Keratinocyte (primary cell): ENCODE results near the gene DIDO1. TPM values are rescaled to one million over a fixed set of nuclear protein-coding genes. Genes with fewer than 3 reads are reported as not detected.

Experiments used
- DNase-seq: peaks from one replicate; pipeline ENCODE4 v3.0.0-alpha.2; 2011; ENCODE audit warnings: low read depth, missing footprints, low spot score
- FAIRE-seq: peaks from 2 replicates; lab custom pipeline; 2011; peaks lifted over from hg19 to GRCh38; lab: Jason Lieb, UNC
- H2AFZ ChIP-seq: 2 replicates; pipeline ENCODE4 v1.6.0; 2012; ENCODE audit warnings: low read length, control low read depth, inconsistent platforms; ENCODE audit not compliant: control insufficient read depth
- H3K27ac ChIP-seq: 2 replicates; pipeline ENCODE4 v1.5.1; 2011; ENCODE audit warnings: low read length; ENCODE audit not compliant: control insufficient read depth, insufficient read depth
- H3K27me3 ChIP-seq: 3 replicates; pipeline ENCODE4 v1.6.0; 2011; ENCODE audit warnings: low read length; ENCODE audit not compliant: control insufficient read depth, insufficient read depth; ENCODE audit errors: extremely low read depth
- H3K36me3 ChIP-seq, 2 experiments: 2 replicates in 1 of 2; 3 replicates in 1 of 2; pipeline ENCODE4 v1.5.1; 2011; ENCODE audit warnings: low read length in 2 of 2, mild to moderate bottlenecking in 1 of 2; ENCODE audit not compliant: control insufficient read depth in 2 of 2, insufficient read depth in 2 of 2; ENCODE audit errors: extremely low read depth in 1 of 2
- H3K4me1 ChIP-seq: 3 replicates; pipeline ENCODE4 v1.5.1; 2011; ENCODE audit warnings: low read length; ENCODE audit not compliant: control insufficient read depth, insufficient read depth; ENCODE audit errors: extremely low read depth
- H3K4me2 ChIP-seq: 3 replicates; pipeline ENCODE4 v1.6.0; 2011; ENCODE audit warnings: low read depth, low read length; ENCODE audit not compliant: control insufficient read depth, insufficient read depth; ENCODE audit errors: extremely low read depth
- H3K4me3 ChIP-seq, 3 experiments: fragments of 200-600 bp in 1 of 3; sonication (generic) in 1 of 3; 2 replicates in 2 of 3; 3 replicates in 1 of 3; pipeline ENCODE4 v1.5.1; 2011 to 2016; ENCODE audit warnings: low read length in 3 of 3, mild to moderate bottlenecking in 3 of 3, control low read depth in 2 of 3, inconsistent platforms in 1 of 3, low read depth in 1 of 3, mixed read lengths in 1 of 3, mixed run types in 1 of 3, moderate library complexity in 1 of 3; ENCODE audit not compliant: control insufficient read depth in 2 of 3, insufficient read depth in 2 of 3; ENCODE audit errors: extremely low read depth in 1 of 3
- H3K79me2 ChIP-seq: 2 replicates; pipeline ENCODE4 v1.6.0; 2012; ENCODE audit warnings: low read length; ENCODE audit not compliant: control insufficient read depth, insufficient read depth
- H3K9ac ChIP-seq: 3 replicates; pipeline ENCODE4 v1.6.0; 2011; ENCODE audit warnings: low read length; ENCODE audit not compliant: control insufficient read depth, insufficient read depth; ENCODE audit errors: extremely low read depth
- H3K9me1 ChIP-seq: 3 replicates; pipeline ENCODE4 v1.6.0; 2011; ENCODE audit warnings: low read length; ENCODE audit not compliant: control insufficient read depth, insufficient read depth; ENCODE audit errors: extremely low read depth
- H3K9me3 ChIP-seq: 2 replicates; pipeline ENCODE4 v1.5.1; 2012; ENCODE audit warnings: low read depth, low read length; ENCODE audit not compliant: control insufficient read depth
- H4K20me1 ChIP-seq: 3 replicates; pipeline ENCODE4 v1.6.0; 2011; ENCODE audit warnings: low read length; ENCODE audit not compliant: control insufficient read depth, insufficient read depth; ENCODE audit errors: extremely low read depth
- EZH2 ChIP-seq: IDR thresholded peaks from one replicate; pipeline ENCODE4 v1.6.1; 2012; ENCODE audit warnings: inconsistent platforms, mild to moderate bottlenecking, low read length, moderate library complexity
- dilution Hi-C: fragments of 300-500 bp; cut with MboI; formaldehyde crosslinking; loops from one replicate; pipeline ENCODE4 v1.7.0; 2020; ENCODE audit warnings: low sequenced_read_pairs; ENCODE audit not compliant: extremely low pct_ligation_motif_present
- polyA plus RNA-seq, 5 experiments: library from polyadenylated mRNA; depleted of rRNA in 3 of 5; stranded (reverse) in 3 of 5; stranded (forward) in 1 of 5; unstranded in 1 of 5; fragments of >200 nt; gene quantifications; 1 replicate in 1 of 5; 2 replicates in 3 of 5; 3 replicates in 1 of 5; pipeline versions ENCODE4 v1.2.1 to v1.2.3, GENCODE V29; 2011 to 2012; ENCODE audit warnings: missing spikeins in 2 of 5, low read depth in 1 of 5, low replicate concordance in 1 of 5
- TF ChIP-seq, protein P1 (sequence below), 3 experiments: IDR thresholded peaks in 1 of 3; conservative IDR thresholded peaks in 1 of 3; optimal IDR thresholded peaks in 1 of 3; 2 replicates in 2 of 3; 3 replicates in 1 of 3; pipeline versions ENCODE3 to v1.5.1; 2011; ENCODE audit warnings: low read length in 3 of 3, mild to moderate bottlenecking in 3 of 3, moderate library complexity in 2 of 3, control low read depth in 1 of 3, inconsistent platforms in 1 of 3; ENCODE audit not compliant: insufficient read depth in 2 of 3; ENCODE audit errors: extremely low read depth in 1 of 3

Gene DIDO1
- polyA plus RNA-seq, 1 donor (not counting 4 experiments of a cell fraction or from before 2014, with no cell fraction given), result 14.2 TPM

DNA sequence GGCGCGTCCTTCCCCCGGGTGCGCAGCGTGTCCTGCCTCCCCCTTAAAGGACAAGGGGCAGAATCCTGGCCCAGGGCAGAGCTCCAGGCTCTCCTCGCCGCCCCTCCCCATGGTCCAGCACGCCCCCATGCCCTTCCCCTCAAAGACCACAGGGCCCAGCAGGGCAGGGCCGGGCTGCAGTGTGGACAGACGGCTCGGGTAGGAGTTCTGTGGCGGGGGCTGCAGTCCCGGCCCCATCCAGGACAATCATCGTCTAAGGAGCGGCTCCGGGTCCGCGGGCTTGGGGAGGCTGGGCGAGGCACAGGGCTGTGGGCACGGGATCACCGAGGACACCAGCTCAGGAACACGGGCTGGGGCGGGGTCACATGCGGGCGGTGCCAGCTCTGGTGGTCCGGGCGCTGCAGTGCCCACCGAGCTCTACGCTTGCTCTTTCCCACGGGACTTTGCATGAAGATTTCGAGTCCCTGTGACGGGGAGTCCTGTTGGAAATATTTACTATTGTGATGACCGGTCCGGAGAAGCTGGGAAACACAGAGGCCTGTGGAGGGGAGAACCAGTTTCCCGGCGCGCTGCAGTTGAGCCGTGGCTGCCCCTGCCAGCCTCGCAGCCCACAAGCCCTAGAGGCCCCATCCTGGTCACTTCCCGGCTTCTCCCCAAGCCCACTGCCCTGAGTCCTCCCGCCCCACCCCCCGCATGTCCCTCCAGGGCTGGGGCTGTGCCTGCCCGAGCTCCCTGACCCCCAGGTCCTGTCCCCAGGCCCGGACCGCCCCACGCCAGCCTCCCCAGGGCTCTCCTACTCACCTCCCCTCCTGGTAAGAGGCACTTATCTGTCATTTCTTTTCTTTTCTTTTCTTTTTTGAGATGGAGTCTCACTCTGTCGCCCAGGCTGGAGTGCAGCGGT is 46.8 kb upstream of the DIDO1 start:
- Histone ChIP-seq H3K27me3 (peaks cover 59% of the 10 kb centered on the region), H3K9ac (no peak overlapping the region), H2AFZ (no peak overlapping the region), H3K4me1 (peaks cover 5% of the 10 kb centered on the region), H4K20me1 (peaks cover 7% of the 10 kb centered on the region), H3K4me2 (no peak overlapping the region), H3K9me3 (no peaks in the 10 kb centered on the region), H3K79me2 (no peaks in the 10 kb centered on the region), H3K36me3 (no peaks in the 10 kb centered on the region), H3K27ac (no peak overlapping the region), H3K4me3 (no peak overlapping the region), H3K9me1 (no peaks in the 10 kb centered on the region)
- dilution Hi-C loops, result no loop called here
- no peak for DNase-seq
- TF ChIP-seq, protein P1, sequence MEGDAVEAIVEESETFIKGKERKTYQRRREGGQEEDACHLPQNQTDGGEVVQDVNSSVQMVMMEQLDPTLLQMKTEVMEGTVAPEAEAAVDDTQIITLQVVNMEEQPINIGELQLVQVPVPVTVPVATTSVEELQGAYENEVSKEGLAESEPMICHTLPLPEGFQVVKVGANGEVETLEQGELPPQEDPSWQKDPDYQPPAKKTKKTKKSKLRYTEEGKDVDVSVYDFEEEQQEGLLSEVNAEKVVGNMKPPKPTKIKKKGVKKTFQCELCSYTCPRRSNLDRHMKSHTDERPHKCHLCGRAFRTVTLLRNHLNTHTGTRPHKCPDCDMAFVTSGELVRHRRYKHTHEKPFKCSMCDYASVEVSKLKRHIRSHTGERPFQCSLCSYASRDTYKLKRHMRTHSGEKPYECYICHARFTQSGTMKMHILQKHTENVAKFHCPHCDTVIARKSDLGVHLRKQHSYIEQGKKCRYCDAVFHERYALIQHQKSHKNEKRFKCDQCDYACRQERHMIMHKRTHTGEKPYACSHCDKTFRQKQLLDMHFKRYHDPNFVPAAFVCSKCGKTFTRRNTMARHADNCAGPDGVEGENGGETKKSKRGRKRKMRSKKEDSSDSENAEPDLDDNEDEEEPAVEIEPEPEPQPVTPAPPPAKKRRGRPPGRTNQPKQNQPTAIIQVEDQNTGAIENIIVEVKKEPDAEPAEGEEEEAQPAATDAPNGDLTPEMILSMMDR (optimal IDR thresholded peaks at IDR 0.05 in 1 of 3, IDR thresholded peaks at IDR 0.05 in 1 of 3, conservative IDR thresholded peaks at IDR 0.05 in 1 of 3; ENCODE audit: extremely low read depth in 1 of 3, insufficient read depth in 2 of 3, low read length in 3 of 3), result no peak
- no peak for TF ChIP-seq EZH2
- no peak for FAIRE-seq

DNA sequence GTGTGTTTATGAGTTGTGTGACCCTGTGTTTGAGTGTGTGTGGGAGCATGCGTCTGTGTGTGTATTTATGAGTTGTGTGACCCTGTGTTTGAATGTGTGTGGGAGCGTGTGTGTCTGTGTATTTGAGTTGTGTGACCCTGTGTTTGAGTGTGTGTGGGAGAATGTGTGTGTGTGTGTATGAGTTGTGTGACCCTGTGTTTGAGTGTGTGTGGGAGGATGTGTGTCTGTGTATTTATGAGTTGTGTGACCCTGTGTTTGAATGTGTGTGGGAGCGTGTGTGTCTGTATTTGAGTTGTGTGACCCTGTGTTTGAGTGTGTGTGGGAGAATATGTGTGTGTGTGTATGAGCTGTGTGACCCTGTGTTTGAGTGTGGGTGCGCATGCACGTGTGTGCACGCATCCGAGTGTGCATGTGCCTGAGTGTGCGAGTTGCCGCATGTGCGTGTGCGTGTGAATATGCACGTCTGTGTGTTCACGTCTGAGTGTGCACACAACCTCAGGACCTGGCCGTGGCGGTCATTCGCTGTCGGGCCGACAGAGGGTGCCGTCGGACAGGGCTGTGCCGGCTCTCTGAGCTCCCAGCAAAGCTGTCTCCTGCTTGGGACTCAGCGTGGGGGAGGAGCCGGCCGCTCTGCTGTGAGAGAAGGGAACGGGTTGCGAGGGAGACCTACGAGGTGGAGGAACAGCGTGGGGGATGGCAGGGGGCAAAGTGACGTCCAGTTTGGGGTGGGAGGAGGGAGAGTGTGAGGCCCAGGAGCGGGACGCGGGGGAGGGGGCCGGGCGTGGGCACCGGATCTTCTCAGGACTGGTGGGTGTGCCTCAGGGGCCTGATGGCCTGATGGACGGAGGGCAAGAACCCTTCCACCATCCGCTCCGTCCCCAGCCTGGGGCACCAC is 45.9 kb upstream of the DIDO1 start:
- Histone ChIP-seq H3K36me3 (no peaks in the 10 kb centered on the region), H3K27ac (no peak overlapping the region), H3K4me2 (no peak overlapping the region), H3K4me3 (no peak overlapping the region), H2AFZ (peak overlapping the region; percentile 53), H3K4me1 (peaks cover 5% of the 10 kb centered on the region), H3K9me1 (no peaks in the 10 kb centered on the region), H3K79me2 (no peaks in the 10 kb centered on the region), H4K20me1 (peaks cover 3% of the 10 kb centered on the region), H3K9me3 (no peaks in the 10 kb centered on the region), H3K9ac (no peak overlapping the region), H3K27me3 (peaks cover 64% of the 10 kb centered on the region)
- FAIRE-seq (peak; percentile 17), DNase-seq (peak; percentile 19)
- dilution Hi-C loops, result no loop called here
- TF ChIP-seq, protein P1 (optimal IDR thresholded peaks at IDR 0.05 in 1 of 3, IDR thresholded peaks at IDR 0.05 in 1 of 3, conservative IDR thresholded peaks at IDR 0.05 in 1 of 3; ENCODE audit: extremely low read depth in 1 of 3, insufficient read depth in 2 of 3, low read length in 3 of 3), result peak; percentile 76 to 98 (median 94)
- no peak for TF ChIP-seq EZH2
